Hematopoietic multipotent progenitor cell treated with erythropoietin and hydrocortisone succinate and interleukin-3 and kit ligand, for 8 days (in vitro differentiated cells): ENCODE measurements around the gene DNAH14.
"Not testable (repeated sequence)": the region's sequence is repeated elsewhere in the genome, so short reads cannot be mapped to it uniquely, and the experiment has no call there.

ENCODE experiments used
- DNase-seq: peaks from one replicate; pipeline ENCODE4 v3.0.0-alpha.2; 2015

DNAH14 gene

DNA sequence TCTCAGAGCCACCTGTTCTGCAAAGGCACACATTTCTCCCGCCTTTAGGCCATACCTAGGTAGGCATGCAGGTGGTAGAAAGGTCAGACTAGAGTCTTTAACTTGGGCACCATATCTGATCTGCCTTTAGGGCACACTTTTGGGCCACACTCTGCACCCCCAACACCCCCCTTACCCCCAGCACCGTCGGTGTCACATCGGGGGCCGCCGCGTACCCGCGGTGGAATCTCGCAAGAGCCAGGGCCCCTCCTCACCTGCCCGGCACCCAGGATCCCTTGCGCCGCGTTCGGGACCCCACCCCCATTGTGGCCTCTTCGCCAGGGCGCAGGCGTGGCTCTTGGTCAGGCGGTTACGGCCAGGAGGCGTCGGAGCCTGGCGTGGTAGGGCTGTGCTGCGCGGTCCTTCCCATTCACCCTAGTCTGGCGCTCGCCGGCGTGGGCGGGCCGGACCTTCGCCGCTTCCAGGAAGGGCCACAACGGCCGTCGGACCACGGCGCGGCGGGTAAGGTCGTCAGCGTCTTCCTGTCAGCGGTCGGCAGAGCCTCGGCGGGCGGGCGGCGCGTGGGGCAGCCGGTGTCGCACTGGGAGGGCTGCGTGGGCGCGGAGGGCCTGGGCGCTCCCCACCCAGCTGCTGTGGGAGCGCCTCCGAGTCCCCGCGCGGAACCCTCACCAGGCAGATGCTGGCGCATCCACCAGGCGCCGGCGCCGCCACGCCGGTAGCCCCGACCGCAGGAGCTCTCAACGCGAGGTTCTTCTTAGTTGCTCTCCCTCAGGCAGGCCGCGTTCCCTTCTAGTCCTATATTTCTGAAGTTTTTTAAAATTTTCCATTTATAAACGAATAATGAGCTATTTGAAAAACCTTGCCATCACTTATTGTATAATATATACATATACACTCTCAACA lies at the start of gene DNAH14:
TSS of gene DNAH14 (plus strand) at position 341 of the 903 bp plus-strand sequence. CDS start 23,028 bp downstream, outside the sequence.
- DNase-seq: peak; percentile 71

DNA sequence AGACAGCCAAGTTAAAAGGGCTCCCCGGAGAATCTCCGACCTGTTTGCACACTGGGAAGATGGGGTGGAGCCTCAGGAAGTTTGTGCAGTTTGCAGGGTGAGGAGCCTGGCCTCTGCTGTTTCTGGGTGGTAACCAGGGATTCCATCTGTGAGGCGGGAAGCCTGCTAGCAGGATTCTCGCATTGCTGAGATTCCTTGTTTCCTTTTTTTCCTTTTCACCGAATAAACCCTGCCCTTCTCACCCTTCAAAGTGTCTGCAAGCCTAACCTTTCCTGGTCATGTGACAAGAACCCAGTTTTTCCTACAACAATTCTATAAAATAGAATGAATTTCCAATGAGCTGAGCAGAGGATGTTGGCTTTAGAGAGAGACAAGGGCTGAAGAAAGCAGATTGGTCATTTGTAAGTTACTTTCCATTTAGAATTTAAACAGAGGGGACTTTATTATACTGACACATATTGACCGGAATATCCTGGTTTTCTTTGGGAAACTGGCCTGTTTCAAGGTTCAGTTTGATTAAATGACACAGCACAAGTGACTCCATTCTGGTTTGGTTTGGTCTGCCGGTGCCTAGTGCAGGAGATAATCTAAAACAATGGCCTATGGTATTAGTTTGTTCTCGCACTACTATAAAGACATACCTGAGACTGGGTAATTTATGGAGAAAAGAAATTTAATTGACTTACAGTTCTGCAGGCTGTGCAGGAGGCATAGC lies 48.7 kb upstream of the DNAH14 start:
- DNase-seq: no peak

DNA sequence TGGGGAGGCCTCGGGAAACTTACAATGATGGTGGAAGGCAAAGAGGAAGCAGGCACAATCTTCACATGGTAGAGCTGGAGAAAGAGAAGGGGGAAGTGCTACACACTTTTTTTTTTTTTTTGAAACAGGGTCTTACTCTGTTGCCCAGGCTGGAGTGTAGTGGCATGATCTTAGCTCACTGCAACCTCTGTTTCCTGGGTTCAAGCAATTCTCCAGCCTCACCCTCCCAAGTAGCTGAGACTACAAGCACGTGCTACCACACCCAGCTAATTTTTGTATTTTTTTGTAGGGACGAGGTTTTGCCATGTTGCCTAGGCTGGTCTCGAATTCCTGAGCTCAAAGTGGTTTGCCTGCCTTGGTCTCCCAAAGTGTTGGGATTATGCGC lies 48.2 kb upstream of the DNAH14 start:
- DNase-seq: not testable (repeated sequence)

DNA sequence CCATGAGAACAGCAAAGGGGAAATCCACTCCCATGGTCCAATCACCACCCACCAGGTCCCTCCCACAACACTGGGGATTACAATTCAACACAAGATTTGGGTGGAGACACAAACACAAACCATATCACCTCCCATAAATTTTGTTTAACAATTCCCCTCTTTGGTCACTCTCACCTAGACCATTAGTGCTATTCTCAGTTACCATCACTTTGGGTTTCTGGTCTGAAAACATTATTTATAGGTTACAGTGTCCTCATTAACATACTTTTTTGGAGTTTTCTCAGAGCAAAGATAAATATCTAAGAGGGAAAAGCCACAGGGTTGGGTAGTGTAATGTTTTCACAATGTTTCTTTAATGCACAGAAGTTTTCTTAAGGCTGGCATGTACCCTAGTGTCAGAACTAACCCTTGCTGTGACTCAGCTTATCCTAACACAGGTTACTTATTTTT lies 47.7 kb upstream of the DNAH14 start:
- DNase-seq: no peak

DNA sequence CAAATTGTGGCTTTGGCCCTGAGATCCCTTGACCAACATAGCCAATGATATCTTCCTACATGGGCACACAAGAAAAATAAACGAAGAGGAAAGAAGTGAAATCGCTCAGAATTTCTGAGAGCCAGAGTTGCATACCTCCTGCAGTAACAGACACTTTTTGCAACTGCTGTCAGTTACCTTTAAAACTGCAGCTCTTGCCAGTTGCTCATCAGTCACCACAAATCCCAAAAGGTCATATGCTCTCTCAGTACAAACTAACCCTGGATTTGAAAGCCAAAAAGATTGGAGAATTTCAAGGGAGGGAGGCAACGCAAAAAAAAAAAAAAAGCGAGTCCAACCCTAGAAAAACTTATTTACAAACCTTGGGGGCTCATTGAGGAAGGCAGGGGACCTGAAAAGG lies 47.2 kb upstream of the DNAH14 start:
- DNase-seq: no peak

DNA sequence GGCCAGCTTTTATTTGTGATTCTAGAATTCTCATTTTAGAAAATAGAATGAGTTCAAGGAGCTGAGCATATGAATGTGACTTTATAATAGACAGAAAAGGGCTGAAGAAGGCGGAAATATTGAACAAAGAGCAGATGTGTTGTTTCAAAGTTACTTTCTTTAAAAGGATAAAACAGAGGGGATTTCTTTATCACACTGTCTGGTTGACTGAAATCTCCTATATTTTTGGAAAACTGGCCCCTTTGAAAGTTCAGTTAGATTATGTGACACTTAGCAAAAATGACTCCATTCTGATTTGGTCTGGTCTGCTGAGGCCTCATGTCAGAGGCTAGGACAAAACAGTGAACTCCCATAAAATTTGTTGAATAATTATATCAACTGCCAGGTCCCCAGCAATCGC lies 46.4 kb upstream of the DNAH14 start:
- DNase-seq: no peak

DNA sequence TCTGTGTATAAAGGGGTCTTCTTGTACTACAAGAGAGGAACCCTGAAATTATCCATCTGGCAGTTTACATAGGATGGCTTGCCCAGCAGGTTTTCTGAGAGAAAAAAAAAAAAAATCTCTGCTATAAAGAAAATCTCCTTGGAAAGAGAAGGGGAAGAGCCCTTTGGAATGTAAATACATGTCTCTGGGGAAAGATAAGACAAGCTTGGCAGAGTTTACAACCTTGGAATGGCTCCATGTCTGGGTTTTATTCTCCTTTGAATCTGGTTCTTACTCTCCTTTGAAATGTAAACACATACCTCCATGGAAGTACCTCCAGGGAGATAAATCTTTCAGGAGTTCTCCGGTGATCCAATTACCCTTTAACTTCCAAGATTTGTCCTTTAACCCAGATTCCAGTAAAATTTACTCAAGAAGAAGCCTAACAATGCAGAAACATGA lies 45.1 kb upstream of the DNAH14 start:
- DNase-seq: no peak

DNA sequence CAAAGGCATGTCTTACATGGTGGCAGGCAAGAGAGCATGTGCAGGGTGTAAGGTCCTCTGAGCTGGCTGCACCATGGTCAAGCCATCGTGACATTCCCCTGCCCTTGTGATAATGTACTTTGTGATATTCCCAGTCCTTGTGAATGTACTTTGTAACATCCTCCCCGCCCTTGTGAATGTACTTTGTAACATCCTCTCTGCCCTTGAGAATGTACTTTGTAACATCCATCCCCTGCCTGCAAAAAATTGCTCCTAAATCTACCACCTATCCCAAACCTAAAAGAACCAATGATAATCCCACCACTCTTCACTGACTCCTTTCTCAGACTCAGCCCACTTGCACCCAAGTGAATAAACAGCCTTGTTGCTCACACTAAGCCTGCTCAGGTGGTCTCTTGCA lies 44.1 kb upstream of the DNAH14 start:
- not testable (repeated sequence) for DNase-seq

DNA sequence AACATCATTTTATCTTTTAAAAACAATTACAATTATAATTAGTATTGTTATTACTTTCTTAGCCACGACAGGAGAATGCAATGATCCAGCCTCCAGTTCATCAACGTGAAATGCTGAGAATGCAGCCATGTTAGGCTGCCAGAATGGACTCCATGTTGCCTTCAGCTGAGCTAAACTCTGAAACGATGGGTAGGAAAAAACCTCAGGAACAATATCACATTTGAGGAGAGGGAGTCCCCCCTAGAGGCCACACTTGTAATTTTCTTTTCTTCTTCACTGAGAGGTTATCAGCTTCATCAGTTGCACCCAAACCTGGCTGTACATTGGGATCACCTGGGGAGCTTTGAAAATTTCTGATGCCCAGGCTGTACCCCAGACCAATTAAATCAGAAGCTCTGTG lies 34.6 kb upstream of the DNAH14 start:
- DNase-seq: no peak

DNA sequence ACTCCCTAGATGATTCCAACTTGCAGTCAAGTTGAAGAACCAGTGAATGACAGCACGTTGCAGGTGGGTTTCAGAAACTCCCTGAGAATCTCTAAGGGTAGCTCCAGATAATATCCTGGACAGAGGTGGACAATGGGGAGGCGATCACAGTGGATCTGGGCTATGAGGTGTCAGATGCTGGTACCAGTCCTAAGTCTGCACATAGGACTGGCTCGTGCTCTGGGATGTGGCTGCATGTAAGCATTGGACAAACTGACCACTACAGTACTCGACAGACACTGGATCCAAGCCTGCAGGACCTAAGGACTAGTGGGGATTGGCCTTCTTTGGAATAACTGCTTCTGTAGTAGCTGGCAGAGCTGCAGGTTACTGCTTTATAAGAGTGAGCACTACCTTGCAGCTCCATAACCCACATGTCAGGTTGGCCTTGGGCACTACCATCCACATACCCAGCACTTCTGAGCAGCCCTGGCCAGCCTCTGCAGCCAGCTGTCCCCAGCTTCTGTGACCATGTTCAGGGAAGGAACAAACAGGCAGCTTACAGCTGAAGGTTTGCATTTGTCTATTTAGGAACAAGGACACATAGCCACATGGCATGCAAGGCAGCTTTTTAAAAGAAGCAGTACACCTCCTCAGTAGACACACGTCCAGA lies 33.2 kb upstream of the DNAH14 start:
- DNase-seq: no peak

DNA sequence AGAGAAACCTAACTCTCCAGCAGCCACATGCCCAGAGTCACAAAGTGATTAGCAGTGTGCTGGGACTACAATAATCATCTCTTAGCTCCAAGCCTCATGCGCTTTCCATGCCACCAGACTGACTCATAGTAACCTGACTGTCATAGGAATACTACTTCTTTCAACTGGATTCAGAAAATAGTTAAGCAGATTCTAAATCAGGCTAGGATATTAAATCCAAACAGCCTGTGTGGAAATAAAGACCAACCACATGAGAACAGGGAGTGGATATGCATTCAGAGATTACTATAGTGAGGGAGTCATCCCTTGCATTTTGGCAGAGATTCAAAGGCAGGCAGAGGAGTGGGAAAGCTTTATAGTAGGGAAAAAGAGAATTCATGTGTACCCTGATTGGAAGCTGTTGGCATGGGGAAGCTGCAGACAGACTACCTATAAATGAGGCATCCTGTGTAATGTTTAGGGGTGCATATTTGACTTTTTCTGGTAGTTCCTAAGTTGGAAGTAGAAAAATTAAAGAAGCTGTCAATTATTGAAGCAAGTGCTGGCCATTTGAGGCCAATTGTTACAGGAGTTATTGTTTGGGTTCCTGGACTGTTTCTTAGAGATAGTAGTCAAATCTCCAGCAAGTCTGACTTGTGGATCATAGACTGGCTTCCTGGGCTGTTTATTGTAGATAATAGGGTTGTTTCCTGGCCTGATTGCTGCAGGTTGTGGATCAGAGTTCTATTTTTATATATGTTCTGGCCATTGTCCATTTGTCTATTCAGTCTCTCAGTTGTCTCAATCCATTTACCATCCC lies 31.7 kb upstream of the DNAH14 start:
- no peak for DNase-seq

DNA sequence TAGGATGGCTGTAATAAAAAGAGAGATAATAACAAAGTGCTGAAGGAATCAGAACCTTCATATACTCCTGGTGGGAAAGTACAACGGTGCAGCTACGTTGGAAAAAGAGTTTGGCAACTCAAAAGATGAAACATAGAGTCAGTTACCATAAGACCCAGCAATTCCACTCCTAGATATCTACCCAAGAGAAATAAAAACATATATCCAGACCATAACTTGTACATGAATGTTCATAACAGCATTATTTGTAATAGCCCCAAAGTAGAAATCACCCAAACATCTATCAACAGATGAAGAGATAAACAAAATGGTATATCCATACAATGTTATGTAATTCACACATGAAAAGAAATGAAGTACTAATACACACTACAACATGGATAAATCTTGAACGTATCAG lies 30.5 kb upstream of the DNAH14 start:
- no peak for DNase-seq

DNA sequence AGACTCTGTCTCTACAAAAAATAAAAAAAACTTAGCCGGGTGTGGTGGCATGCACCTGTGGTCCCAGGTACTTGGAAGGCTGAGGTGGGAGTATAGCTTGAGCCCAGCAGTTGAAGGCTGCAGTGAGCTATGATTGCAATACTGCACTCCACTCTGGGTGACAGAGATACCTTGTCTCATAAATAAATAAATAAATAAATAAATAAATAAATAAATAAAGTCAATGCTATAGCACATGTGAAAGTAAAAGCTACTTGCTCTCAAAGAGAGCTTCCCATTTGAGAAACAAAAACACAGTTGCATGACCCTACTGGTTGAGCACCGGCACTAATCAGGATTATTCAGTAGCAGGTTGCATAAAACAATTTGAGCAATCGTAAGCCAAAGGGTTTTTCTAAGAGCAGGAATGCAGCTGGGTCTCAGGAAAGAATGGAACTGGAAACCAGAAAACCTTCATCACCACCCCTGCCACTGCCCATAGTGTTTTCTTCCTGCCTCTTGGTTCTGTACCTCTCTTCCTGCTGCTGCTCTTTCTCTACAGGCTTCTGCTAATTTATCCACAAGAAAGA lies 29.3 kb upstream of the DNAH14 start:
- no peak for DNase-seq

DNA sequence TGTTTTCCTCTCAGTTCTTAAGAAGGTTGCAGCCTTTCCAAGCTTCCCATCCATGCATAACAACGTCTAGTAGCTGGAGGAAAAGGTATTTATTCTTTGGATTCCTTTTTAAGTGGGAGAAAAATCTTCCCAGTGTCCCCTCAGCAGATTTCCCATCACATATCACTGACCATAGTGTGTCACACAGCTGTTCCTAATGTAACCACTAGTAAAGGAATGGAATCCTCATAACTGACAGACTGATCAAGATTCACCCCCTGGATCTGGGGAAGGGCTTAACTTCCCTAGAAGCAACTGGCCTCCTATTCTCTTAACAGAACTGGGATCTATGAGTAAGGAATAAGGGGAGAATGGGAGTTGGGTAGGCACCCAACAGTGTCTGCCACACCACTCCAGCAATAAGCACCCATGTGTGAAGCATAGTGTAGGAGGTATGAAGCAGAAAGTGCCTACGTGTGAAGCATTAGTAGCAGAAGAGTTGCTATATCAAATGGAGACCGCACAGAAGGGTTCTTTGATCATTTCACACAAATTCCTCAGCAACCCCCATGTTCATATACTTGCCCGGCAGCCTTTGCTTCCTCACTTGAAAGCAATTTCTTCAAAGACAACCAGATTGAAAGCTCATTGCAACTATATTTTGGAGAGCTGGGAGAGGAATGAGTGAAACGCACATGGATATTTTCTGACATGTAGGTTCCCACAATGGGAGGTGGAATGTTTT lies 28.2 kb upstream of the DNAH14 start:
- DNase-seq: no peak

DNA sequence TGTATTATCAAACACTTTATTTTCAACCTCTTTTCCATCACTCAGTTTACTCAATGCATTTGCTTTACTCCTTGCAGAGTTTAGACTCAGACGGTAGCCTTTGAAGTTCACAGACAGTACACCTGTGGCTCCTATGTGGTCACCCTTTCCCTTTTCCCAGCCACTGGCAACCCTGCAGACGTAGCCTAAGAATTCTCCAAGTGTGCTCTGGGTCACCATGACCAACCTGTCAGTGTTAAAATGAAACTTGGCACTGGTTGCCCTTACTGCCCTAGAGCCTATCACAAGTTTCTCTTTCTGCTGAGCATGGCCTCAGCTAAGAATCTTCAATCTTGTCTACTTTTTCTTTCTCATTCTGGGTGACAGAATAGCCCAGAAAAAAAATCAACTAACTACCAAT lies 25.5 kb upstream of the DNAH14 start:
- no peak for DNase-seq

DNA sequence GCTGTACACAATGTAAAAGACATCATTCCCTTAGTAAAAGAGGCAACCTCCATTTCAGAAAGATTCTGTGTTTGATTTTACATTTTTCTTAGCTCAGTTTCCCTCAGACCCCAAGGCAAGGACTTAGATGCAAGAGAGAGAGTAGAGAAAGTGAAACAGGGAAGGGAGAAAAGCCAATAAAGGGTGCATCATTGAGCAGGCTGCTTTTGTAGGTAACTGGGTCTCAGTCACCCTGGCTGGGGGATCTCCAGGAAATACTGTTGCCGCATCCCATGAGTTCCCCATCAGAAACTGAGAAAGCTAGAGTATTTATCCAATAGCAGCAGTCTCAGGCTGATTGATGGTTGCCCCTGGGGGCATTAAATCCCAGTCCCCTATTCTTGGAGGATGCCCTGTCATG lies 23.1 kb upstream of the DNAH14 start:
- DNase-seq: no peak

DNA sequence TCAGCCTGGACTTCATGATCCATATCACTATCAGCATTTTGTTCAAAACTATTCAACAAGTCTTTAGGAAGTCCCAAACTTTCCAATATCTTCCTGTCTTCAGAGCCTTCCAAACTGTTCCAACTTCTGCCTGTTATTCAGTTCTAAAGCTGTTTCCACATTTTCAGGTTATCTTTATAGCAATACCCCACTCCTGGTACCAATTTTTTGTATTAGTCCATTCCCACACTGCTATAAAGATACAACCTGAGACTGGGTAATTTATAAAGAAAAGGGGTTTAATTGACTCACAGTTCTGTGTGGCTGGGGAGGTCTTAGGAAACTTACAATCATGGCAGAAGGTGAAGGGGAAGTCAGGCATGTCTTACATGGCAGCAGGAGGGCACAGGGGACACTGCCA lies 18.3 kb upstream of the DNAH14 start:
- DNase-seq: no peak

DNA sequence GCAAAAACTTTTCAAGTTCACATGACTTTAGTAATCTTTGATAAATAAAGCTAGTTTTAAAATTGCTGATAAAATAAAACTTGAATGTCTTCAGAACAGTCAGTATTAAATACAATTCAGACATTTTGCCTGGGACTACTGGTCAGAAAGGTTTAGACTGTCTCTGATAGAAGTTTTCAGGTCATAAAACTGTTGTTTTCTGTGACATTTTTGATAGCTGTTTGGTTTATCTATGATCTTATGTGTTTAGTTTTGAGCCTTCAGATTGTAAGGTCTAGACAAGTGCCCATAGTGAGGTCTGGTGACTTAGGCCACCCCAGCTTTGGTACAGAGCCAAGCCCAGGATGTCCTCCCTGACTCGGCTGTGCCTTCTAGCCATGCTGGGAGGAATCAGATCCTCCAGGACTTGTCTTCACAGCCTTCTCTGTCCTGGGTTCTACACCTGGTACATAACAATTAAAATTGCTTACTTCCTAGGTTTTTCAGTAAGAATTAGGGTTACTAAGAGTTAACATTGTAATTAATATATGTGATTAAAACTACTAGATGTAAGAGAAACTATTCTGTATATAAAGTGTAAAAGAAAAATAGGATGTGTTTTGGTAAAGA lies 15.1 kb upstream of the DNAH14 start:
- no peak for DNase-seq

DNA sequence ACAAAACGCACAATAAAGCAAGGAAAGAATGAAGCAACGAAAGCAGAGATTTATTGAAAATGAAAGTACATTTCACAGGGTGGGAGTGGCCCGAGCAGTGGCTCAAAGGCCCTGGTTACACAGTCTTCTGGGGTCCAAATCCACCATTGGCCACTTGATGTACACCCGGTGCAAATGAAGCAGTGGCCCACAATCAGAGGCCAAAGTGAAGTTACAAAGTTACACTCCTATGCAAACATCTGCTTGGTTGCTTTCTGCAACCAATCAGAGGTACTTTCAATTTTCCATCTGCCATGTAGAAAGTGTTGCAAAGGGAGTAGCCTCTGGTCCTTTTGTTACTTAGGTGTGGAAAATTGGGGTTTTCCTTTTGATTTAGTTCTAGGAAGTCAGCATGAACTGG lies 10.0 kb upstream of the DNAH14 start:
- no peak for DNase-seq

DNA sequence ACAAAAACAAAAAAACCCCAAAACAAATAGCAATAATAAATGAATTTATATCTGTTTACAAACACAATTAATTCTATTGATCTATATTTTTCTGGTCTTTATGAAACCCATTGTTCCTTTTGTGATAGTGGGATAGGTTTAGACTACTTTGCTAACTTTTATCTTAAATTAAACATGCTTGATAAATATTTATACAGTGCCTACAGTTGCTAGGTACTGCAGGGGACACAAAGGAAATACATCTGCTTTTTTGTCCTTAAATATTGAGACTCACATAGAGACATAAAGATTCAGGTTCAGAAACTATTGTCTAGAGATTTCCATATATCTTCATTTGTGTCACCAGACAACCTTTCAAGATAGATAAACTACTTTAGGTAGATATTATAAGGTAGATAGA lies 8.5 kb upstream of the DNAH14 start:
- no peak for DNase-seq

DNA sequence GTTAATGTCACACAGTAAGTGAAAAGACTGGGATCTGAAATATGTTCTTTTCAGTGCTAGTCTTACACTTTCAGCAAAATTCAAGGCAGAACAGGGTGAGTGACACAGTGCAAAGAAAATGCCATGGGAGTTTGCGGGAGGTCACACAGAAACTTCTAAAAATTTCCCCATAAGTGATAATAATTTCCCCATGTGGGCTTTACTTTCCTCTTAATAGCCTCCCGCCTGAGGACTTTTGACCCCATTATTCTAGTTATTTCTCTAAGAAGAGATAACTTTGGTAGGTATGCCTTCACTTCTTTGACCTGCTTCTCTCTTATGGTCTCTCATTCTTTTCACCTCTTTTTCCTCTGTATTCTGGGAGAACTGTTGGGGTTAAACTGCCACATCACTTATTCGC lies 8.1 kb upstream of the DNAH14 start:
- no peak for DNase-seq
